Fibroblast of skin of right quadriceps (primary cell): Measurements from ENCODE around the gene FOXK1.
A peak's percentile ranks its signal among the peaks of the same experiment; 100 is the strongest.

Experiments
- DNase-seq: peaks from one replicate; pipeline ENCODE4 v3.0.0-alpha.2; 2013

The FOXK1 gene

DNA sequence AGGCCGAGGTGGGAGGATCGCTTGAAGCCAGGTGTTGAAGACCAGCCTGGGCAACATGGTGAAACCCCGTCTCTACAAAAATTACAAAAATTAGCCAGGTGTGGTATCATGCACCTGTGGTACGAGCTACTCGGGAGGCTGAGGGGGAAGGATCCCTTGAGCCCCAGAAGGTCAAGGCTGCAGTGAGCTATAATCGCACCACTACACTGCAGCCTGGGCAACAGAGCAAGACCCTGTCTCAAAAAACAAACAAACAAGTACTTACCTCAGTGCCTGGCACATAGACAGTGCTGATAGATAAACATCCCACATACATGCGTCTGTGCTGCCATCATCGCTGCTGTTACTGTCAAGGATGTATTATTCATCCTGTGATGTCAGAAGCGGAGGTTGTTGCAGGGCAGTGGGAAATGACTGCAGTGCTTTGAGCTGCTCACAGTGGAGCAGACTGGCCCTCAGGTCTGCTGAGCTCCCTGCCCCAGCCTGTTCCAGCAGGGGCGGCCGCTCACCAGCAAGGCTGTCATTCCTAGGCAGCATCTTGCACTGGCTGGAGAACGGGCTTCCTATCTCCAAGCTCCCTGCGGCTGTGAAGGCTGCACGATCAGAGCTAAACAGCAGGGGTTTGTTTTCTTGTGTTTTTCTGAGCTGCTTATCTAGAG lies 18.6 kb downstream of the FOXK1 start:
- peak; percentile 64 for DNase-seq

DNA sequence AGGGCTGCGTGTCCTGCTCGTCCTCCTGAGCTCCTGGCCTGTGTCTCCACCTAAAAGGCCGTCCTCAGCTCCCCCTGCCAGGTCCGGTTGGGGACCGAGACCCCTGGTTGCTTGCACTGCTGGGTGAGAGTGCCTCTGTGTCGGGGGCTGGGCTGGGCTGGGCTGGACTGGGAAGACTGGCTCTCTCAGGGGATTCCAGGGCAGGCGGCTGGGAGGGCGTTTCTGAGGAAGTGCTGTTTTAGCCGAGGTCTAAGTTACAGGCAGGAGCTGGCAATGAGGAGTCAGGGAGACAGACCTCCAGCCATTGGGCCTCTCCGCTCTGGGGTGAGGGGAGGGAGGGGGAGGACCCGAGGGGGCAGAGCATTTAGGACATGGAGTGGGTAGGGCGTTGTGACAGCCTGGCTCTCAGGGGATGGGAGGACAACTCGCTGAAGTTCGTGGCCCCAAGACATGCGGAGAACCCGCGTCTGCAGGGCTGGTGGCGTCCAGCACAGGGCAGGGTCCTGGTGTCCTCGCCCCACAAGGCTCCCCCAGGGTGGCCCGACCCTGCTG lies 20.9 kb downstream of the FOXK1 start:
- DNase-seq: no peak

DNA sequence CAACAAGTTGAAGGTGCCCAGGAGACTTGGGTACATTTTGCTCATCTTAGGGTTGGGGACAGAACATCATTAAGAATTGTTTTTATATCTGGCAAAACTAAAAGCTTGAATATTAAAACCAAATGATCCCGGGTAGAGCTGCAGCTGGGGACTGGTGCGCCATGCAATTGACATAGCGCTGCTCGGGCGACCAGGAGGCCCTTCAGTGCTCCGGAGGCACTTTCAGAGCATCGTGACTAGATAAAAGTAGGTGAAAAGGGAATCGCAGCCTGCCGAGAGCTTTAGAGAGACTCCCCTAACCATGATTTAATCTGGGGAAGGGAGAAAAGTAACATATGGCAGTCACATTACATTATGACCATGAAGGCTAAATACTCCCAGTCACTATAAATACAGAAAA lies 21.4 kb downstream of the FOXK1 start:
- no peak for DNase-seq

DNA sequence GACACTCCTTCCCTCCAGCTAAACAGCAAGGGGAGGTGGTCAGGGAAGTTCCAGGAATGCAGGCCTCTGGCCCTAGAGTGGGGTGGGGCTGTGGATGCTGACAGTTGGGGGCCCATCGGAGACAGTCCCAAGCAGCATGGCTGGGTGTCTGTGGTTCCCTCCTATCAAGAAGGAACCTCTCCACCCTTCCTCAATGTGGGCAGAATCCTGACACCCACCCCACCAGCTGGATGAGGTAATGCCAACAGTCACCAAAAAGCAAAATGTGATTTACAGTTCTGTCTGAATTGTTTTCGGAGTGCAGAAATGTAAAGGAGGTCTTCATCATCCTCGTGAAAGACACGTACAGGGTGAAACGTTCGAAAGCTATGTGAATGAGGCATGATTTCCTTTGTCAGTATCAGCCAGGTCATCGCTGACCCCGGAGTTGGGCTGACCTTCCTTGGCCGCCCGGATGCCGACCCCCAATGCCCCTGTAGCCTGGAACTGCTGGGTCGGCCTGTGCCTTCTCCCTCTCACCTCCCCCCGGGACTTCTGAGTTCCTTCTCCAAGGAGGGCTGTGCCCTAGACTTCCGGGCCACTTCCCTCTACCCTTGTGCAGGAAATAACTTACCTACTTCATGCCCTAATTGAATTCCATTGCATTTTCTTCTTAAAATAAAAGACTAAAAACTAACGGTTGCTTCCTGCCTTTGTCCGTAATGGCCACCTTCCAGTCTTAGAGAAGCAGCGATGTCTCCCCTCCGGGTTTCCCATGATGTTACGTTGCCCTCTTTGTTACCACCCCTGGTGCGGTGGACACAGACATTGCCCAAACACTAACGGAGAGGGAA lies 24.5 kb downstream of the FOXK1 start:
- DNase-seq: peak; percentile 43

DNA sequence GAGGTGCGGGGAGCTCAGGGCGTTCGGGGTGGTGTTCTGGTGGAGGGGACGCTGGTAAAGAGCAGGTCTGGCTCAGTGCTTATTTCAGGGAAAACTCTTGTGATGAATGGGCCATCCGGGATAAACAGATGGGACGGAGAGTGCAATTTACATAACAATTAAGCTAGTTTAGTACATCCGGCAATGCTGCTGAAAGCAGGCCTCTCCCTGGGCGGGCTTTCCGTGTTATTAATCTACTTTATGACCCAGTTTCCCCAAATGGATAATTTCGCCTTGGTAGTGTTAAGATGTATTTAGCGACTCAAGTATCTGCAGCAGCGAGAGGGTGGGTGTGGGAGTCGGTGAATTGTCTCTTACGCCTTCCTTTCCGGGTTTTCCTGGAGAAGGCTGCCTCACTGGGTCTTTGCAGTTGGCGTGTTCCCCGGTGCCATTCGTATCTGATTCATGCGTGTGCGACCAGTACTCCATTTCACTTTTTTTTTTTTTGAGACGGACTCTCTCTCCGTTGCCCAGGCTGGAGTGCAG lies 25.2 kb downstream of the FOXK1 start:
- DNase-seq: no peak

DNA sequence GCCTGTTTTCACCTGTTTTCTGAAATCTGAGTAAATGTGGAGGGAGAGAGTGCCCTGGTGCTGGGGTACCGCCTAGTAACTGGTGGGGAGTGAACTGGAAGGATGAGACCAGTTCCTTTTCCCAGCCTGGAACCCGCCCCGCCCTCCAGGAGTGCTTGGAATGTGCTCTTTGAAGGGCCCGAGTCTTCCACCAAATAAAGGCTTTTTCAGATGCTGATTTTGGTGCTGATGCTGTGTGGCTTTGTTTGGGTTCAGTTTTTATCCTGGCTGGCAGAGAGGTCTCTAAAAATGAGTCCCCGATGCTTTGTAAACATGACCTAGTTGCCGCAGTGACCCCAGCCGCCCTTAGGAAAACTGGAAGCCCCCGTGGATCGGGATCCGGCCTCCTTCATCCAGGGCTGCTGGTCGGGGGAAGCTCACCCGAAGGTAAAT lies 25.9 kb downstream of the FOXK1 start:
- no peak for DNase-seq

DNA sequence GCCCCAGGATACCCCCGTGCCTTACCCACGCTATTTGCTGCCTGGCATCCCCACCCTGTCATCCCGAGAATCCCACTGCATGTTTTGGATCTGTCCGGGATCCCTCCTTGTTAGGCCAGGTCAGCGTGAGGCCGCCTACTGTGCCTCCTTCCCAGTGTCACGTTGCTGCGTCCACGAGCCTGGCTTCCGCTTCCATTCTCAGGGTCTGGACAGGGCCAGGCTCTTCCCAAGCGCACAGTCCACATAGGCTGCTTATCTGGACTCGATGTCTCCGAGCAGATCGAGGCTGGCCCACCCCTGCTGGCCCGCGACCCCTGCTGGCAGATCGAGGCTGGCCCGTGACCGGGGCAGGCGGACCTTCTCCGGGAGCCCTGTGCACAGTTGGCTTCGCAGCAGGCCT lies 27.1 kb downstream of the FOXK1 start:
- DNase-seq: no peak

DNA sequence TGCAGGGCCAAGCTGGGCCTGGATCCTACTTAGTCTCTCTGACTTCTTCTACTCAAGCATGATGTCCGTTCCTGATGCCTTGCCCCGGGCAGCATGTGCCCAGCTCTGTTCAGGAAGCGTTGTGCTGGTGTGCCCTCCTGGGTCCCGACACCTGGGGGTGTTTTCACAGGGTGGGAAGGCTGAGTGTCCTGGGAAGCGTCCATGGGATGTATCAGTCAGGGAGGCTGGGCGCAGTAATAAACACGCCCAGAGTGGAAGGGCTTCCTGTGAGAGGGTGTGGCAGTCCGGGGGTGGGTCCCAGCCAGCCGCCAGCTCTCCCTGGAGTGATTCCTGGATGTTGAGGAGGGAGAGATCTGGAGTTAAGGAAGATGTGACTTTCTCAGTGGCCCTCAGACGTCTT lies 29.0 kb downstream of the FOXK1 start:
- DNase-seq: no peak

DNA sequence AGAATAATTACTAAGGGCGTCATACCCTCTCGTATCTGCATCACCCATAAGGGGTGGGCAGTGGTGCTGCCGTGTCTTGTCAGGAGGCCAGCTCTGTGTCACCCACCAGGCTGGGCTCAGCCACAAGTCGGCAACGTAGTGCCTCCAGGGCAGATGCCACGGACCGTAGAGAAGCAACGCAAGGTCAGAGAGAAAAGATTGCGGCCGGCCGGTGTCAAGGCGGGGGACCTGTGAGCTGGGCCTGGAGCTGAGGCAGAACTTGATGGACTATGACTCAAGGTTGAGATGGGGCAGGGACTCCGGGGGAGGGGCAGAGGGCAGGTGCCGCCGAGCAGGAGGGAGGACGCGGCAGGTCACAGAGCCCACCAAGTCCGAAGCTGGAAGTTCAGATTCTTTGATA lies 29.5 kb downstream of the FOXK1 start:
- no peak for DNase-seq

DNA sequence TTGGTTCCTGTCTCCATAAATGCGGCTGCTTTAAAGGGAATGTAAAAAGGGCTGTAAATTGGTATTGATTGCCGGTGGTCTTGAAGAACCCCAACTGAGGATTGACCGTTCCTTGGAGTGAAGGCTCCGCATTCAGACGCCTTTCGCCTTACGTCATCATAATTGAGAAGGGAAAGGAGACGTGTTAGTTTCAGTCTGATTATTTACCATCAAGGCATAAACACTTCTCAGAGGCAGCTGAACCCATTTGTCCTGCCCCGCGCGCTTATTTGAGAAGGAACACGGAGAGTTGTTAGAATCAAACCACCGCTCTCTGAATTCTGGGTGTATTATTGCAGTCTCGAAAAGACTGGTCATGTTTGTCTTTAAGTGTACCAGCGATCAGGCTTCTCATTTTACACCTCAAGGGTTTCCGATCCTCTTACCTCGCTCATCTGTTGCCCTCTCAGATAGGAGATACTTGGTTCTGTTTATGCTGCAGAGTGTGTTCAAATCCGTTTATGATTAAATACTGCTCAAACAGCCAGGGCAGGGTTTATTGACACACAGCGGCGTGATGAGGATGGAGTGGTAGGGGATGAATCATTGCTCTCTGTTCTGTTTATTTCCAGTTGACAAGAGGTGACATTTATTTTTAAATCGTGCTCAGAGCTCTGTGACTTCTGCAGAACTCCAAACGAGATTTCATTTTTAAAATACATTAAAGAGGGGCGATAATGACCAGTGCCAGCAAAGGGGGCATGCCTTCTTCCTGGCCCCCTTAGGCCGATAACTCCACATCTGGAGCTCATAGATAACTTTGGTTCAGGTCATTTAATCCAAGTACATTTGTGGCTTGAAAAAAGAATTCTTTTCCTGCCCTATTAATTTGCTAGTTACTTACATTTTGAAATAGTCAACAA lies 30.4 kb downstream of the FOXK1 start:
- DNase-seq: peak; percentile 34

DNA sequence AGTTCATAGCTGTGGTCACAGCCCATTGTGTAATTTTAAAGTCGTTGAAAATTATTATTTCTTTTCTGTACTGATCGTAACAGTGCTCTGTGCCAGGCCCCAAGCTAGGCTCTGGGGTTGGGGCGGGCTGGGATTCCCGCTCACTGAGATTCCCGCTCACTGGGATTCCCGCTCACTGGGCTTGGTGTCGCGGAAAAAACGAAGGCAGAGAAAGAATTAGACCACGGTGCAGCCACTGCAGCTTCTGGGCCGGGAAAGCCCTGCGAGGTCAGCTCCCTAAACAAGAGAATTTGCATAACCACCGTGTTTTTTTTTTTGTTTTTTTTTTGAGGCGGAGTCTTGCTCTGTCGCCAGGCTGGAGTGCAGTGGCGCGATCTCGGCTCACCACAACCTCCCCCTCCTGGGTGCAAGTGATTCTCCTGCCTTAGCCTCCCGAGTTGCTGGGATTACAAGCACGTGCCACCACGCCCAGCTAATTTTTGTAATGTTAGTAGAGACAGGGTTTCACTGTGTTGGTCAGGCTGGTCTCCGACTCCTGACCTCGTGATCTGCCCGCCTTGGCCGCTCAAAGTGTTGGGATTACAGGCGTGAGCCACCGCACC lies 31.2 kb downstream of the FOXK1 start:
- peak; percentile 37 for DNase-seq

DNA sequence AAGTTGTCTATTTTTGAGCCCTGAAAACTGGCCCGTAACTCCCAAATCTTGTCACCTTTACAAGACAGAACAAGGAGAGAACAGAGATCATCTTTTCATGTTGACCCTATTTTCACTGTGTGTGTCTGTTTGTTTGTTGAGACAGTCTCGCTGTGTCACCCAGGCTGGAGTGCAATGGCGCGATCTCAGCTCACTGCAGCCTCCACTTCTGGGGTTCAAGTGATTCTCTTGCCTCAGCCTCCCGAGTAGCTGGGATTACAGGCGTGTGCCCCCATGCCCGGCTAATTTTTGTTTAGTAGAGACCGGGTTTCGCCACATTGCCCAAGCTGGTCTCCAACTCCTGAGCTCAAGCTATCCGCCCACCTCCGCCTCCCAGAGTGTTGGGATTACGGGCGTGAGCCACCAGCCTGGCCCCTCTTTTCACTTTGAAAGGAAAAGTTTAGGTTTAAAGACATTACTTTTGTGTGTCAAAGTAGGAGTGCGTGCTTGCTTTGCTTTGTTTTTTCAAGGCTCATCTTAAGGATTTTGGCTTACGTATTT lies 32.1 kb downstream of the FOXK1 start:
- no peak for DNase-seq

DNA sequence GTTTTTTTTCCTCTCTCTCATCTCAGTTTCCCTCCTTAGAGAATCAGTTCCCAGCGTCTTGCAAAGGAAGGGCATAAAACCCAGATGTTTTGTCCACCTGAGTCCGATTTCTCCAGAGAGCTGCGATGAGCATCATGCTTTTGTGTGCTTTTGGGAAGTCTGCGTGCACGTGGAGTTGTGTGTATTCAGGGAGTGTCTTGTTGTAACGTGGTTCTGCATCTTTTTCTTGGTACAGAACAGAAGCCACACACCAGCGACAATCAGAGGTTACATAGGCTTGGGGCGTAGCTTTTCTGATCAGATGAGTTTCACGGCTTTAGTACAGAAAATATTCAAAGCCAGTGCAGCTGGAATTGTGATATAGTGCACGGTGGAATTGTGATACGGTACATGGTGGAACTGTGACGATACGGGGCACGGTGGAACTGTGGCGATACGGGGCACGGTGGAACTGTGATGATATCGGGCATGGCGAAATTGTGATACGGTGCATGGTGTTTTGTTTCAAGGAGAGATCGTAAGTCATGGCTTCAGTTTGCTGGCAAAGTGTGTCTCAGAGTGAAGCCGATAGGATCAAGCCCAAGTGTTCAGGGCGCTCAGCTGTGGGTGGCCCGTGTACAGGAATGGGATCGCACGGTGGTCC lies 32.8 kb downstream of the FOXK1 start:
- no peak for DNase-seq

DNA sequence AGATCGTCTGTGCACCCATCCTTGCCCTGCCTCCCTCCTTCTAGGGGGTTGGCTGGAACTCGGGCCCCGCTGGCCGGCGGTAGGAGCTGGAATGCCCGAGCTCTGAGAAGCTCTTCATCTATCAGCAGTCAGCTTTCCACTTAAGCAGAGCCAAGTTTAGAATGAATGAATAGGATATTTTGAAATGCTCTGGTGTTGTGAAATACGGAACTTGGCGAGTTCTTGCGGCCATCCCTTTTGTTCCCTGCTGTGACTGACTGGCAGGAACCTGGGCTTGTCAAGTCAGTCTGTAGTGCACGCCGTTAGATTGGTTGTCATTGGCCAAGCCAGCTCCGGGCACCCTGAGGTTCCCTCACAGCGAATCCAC lies 33.3 kb downstream of the FOXK1 start:
- peak; percentile 38 for DNase-seq

DNA sequence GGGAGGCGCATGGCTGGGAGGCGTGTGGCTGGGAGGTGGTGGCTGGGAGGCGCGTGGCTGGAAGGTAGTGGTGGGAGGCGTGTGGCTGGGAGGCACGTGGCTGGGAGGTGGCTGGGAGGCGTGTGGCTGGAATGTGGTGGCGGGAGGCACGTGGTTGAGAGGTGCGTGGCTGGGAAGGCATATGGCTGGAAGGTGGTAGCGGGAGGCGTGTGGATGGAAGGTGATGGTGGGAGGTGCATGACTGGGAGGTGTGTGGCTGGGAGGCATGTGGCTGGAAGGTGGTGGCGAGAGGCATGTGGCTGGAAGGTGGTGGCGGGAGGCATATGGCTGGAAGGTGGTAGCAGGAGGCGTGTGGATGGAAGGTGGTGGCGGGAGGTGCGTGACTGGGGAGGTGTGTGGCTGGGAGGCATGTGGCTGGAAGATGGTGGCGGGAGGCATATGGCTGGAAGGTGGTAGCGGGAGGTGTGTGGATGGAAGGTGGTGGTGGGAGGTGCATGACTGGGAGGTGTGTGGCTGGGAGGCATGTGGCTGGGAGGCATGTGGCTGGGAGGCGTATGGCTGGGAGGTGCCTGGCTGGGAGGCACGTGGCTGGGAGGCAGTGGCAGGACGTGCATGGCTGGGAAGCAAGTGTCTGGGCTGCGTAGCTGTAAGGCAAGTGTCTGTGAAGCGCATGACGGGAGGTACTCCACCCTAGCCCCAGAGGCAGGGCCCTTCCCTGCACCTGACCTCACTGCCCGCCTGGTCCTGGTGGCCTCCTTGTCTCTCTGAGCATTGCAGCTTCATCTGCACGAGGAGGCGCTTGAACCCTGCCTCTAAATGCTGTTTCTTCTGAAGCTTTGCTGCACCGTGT lies 35.1 kb downstream of the FOXK1 start:
- DNase-seq: no peak

DNA sequence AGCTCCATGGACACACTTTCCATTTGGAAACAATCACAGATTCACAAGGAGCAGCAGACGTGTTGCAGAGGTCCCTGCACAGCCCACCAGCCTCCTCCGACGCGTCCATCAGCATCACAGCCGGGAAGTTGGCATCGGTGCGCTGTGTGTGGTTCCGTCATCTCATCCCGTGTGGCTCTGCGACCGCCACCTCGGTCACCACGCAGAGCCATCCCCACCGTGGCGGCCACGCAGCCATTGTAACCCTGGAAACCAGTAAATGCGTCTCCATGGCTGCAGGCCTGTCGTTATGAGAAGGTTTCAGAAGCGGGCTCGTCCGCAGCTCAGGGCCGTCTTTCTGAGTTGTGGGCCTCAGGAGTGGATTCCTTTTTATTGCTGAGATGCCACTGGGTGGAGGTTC lies 36.0 kb downstream of the FOXK1 start:
- no peak for DNase-seq

DNA sequence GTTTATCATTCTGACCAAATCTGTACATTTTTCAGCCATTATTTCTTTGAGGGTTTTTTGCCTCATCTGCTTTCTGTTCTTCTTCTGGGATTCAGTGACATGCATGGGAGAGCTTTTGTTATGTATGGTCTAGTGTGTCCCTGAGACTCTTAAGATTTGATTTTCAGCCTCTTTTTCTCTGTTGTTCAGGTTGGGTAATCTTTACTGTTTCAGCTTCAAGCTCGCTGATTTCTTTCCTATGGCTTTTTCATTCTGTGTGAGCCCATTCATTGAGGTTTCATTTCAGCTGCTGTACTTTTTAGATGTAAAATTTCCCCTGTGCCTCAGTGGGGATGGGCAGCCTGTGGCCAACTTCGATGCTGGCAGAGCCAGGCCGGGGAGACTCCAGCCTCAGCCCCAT lies 38.1 kb downstream of the FOXK1 start:
- DNase-seq: no peak

DNA sequence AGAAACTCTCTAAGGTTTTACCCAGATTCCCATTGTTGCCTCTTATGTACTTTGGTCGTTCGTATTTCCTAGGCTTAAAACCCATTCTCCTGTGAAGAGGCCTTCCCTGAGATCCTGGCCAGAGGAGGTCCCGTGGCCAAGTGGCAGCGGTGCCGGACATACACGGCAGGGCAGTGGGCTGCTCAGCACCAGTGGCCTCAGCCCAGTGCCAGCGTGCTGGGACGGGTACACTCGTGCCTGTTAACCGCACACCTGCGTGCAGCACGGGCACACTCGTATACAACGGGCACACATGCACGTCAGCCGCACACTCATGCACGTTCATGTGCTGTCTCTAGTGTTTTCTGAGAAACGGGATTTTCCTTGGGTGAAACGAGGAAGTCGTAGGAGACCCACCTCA lies 40.2 kb downstream of the FOXK1 start:
- DNase-seq: no peak

DNA sequence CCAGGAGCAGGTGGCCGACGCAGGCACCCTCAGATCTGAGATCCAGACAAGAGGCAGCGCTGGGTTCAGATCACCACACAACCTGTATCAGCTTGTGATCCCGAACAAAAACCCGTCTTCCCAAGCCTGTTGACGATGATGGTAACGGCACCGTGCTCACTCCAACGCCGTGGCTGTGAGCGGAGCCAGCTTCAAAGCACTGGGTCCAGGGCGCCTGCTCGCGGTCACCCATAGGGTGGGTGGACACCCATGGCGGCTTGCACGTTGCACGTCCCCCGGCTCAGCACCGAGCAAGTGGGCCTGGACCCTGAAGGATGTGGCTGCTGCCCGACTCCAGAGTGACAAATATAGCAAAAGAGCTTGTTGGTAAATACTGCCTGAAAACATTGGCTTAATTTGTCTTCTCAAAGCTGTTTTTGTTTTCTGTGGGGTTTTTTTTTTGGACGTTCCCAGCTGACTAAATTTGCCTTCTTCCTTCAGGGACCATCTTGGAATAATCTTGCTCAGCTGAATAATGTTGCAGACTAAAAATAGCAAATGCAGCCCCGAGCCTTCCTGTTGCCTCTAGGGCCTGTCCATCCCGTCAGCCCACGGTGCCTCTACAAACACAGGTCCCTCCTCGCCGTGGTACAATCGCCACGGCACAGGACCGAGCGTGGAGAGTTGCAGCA lies 41.0 kb downstream of the FOXK1 start:
- no peak for DNase-seq

DNA sequence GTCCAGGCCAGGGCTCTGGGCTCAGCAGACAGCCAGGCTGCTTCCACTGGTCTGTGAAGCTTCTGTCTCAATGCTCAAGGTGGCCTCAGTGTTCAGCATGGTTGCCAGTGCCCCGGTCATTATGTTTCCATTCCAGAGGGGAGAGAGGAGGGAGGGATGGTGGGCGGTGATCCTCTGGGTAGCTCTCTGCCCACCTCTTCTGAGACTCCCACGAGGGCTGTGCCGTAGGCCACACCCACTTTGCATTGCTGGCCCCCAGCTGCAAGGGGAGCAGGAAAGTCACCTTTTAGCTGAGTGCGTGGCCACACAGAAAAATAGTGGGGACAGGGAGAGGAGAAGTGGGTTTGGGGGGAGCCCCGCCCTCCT lies 42.5 kb downstream of the FOXK1 start:
- no peak for DNase-seq
